NCI-H1417 treated with DMSO at 0.1 percent for 48 hours (cell line): ENCODE data around the gene TFAM.
A peak's percentile ranks its signal among the peaks of the same experiment; 100 is the strongest.

ENCODE experiments used
- DNase-seq: peaks from one replicate; lab custom pipeline; 2025; lab: John Stamatoyannopoulos, UW

TFAM gene

GRCh38 chr10:58384999-58385783 is at the start of gene TFAM:
TSS of gene TFAM (plus strand) at chr10:58385410. CDS start at chr10:58385548, 138 bp downstream.
- peak; percentile 57 for DNase-seq

GRCh38 chr10:58336242-58336641 is 49.0 kb upstream of the TFAM start:
- DNase-seq = no peak

- no peak for DNase-seq
Observed at GRCh38 chr10:58341422-58341821, 43.8 kb upstream of the TFAM start.

- DNase-seq = no peak
Observed at GRCh38 chr10:58341947-58342346, 43.3 kb upstream of the TFAM start.

GRCh38 chr10:58347967-58348366 is 37.2 kb upstream of the TFAM start:
- DNase-seq = no peak

GRCh38 chr10:58348571-58349033 is 36.6 kb upstream of the TFAM start:
- no peak for DNase-seq

GRCh38 chr10:58350023-58350422 is 35.2 kb upstream of the TFAM start:
- DNase-seq = no peak

GRCh38 chr10:58350619-58351323 is 34.4 kb upstream of the TFAM start:
- no peak for DNase-seq

- DNase-seq = no peak
Observed at GRCh38 chr10:58351616-58352578, 33.3 kb upstream of the TFAM start.

GRCh38 chr10:58352956-58353610 is 32.1 kb upstream of the TFAM start:
- DNase-seq = no peak

- DNase-seq = no peak
Observed at GRCh38 chr10:58356756-58357155, 28.5 kb upstream of the TFAM start.

GRCh38 chr10:58358314-58358933 is 26.8 kb upstream of the TFAM start:
- no peak for DNase-seq

GRCh38 chr10:58358947-58359346 is 26.3 kb upstream of the TFAM start:
- DNase-seq = no peak

- DNase-seq = no peak
Observed at GRCh38 chr10:58359541-58359940, 25.7 kb upstream of the TFAM start.

GRCh38 chr10:58360412-58361004 is 24.7 kb upstream of the TFAM start:
- DNase-seq = no peak

GRCh38 chr10:58361353-58361752 is 23.9 kb upstream of the TFAM start:
- DNase-seq = no peak

GRCh38 chr10:58362027-58362789 is 23.0 kb upstream of the TFAM start:
- no peak for DNase-seq

- DNase-seq = no peak
Observed at GRCh38 chr10:58367069-58367468, 18.1 kb upstream of the TFAM start.

GRCh38 chr10:58371473-58371872 is 13.7 kb upstream of the TFAM start:
- no peak for DNase-seq
